NCI-H460 (cell line): Measurements from ENCODE around the gene ABCG2. TPM values are rescaled to one million over a fixed set of nuclear protein-coding genes. Genes with fewer than 3 reads are reported as not detected.
"Not testable (repeated sequence)": the region's sequence is repeated elsewhere in the genome, so short reads cannot be mapped to it uniquely, and the experiment has no call there.

Source experiments
- DNase-seq: peaks from one replicate; pipeline ENCODE4 v3.0.0-alpha.2; 2016; ENCODE audit warnings: low read depth; ENCODE audit errors: extremely low read depth
- total RNA-seq: library from RNA; depleted of rRNA; stranded (reverse); fragments of >200 nt; shearing (Covaris generic); gene quantifications from 2 replicates; pipeline ENCODE4 v1.2.3, GENCODE V29; 2014

Gene ABCG2
- total RNA-seq, 1 experiment from 2014 or later: 41.7 TPM

DNA sequence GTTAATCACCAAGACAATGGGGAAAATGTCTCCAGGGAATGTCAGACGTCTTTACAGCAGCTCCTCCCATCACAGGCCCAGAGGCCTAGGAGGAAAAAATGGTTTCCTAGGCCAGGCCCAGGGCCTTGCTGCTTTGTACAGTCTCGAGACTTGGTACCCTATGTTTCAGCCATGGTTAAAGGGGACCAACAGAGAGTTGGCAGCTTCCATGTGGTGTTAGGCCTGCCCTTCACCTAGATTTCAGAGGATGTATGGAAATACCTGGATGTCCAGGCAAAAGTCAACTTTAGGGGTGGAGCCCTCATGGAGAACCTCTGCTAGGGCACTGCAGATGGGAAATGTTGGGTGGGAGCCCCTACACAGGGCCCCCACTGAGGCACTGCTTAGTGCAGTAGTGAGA is 38.5 kb downstream of the ABCG2 start:
- DNase-seq: no peak

DNA sequence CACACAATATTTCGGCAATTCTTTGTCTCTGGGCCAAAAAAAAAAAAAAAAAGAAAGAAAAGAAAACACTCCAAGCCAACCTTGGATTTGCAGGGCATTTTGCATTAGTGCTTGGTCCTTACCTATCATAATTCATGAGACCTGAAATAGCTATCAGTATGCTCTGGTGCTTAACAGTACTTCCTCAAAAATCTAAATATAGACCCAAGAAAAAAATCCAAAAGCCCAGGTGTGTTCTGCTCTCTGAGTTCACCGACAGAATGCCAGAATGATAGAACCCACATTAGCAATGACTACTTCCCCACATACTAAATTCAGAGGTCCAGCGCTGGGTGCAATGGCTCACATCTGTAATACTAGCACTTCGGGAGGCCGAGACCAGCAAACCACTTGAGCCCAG is 42.9 kb downstream of the ABCG2 start:
- DNase-seq: no peak

DNA sequence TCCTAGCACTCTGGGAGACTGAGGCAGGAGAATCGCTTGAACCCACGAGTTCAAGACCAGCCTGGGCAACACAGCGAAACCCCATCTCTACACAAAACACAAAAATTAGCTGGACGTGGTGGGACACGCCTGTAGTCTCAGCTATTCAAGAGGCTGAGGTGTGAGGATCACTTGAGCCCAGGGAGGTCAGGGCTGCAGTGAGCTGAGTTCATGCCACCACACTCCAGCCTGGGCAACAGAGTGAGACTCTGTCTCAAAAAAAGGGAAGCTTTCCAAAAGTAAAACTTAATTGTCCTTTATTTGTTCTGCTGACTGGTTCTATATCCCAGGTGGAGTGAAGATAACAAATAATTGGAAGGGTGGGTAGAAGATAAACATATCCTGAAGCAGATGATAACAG is 45.6 kb downstream of the ABCG2 start:
- no peak for DNase-seq

DNA sequence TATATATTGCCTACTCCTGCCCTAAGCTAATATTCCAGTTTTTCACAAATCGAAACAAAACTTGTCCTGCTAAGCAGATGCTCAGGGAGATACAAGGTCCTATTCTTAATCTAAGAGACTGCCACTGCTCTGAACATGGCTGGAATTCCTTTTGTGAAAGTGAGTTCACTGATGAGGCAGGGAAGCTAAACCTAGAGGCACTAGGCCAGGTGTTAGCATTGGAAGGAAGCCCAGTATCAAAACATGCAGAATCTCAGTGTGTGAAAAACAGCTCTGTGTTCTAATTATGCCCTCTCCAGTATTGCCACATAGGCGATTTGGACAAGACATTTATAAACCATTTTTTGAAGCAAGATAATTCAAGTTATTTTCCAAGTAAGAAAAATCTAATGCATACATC is 47.6 kb downstream of the ABCG2 start:
- no peak for DNase-seq

DNA sequence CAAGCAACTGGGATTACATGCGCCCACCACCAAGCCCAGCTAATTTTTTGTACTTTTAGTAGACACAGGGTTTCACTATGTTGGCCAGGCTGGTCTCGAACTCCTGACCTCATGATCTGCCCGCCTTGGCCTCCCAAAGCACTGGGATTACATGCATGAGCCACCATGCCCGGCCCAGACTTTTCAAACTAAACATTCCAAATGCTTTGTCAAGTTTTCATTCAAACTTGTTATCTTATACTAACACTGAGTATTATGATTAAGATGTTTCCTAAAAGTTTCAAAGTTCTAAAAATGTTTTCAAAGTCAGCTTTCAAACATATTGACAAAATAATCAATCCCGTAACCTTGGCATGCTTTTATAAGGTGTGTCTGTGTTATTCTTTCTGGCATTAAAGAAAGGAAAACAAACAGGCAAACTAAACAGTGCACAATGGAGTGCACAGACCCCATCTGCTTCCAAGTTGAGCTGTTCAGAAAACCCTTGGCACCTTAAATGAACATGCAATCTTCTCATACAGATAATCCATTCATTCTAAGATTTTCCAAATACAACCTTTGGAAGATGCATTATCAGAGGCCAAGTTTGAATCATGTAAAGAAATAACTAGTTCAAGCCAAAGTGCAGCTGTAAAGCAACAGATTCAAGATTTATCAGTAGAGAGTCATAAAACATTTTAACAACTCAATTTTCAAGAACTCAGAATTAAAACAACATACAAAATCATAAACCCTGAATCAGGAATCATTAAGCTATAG is 49.1 kb downstream of the ABCG2 start:
- no peak for DNase-seq

DNA sequence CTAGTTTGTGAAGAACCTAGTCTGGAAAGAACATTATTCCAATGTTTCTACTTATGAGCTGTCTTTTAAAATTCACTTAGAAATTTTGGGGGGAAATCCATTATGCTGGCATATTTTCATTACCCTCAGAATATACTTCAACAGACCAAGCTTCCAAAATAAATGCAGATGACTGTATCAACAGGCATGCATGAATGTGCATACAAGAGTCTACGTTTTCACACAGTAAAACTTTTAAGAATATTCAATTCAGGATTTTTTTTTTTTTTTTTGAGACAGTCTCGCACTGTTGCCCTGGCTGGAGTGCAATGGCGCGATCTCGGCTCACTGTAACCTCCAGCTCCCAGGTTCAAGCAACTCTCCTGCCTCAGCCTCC is 49.7 kb downstream of the ABCG2 start:
- DNase-seq: no peak

DNA sequence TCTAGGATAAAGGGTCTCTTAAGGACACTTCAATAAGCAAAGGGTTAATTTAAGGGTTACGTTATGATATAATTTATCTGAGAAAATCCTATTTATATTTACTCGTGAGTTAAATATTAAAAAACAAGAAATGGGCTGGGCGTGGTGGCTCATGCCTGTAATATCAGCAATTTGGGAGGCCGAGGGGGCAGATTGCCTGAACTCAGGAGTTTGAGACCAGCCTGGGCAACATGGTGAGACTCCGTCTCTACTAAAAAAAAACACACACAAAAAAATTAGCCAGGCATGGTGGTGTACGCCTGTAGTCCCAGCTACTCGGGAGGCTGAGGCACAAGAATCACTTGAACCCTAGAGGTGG is 50.4 kb downstream of the ABCG2 start:
- not testable (repeated sequence) for DNase-seq

DNA sequence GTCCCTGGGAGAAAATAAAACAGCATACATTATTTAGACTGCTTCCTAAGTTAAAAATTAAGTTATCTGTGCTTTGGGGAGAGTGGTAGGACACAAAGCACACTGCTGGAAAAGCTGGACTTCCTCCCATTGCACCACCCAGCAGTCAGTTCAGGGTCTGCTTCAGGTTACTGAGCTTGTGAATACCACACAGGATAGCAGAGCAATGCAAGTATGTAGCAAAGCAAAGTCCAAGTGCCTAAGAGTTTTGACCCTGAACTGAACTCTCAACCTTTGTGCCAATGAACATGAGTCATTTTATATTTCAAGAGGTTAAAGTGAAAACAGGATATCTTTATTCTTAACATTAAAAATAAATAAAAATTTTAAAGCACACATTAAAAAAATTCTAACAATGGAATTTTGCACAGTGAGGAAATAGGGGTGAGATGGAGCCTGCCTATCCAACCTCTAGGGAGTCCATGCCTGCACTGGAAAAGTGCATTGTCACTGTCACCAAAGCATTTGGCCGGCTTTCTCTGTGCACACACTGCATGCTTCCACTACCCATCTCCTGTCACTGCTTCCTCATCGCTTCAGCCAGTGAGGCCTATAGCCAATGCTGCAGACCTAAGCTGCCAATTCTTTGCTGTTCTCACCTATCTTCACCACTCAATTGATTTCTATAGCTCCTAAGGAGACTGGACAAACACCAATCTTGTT is 50.9 kb downstream of the ABCG2 start:
- peak; percentile 76 for DNase-seq

DNA sequence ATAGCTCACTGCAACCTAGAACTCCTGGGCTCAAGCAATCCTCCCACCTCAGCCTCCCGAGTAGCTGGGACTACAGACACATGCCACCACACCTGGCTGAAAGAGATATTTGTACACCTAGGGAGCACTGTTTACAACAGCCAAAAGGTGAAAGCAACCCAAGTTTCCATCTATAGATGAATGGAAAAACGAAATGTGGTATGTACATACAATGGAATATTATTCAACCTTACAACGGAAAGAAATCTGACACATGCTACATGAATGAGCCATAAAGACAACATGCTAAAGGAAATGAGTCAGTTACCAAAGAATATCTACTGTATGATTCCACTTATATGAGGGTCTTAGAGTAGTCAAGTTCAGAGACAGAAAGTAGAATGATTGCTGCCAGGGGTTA is 52.2 kb downstream of the ABCG2 start:
- DNase-seq: peak; percentile 67

DNA sequence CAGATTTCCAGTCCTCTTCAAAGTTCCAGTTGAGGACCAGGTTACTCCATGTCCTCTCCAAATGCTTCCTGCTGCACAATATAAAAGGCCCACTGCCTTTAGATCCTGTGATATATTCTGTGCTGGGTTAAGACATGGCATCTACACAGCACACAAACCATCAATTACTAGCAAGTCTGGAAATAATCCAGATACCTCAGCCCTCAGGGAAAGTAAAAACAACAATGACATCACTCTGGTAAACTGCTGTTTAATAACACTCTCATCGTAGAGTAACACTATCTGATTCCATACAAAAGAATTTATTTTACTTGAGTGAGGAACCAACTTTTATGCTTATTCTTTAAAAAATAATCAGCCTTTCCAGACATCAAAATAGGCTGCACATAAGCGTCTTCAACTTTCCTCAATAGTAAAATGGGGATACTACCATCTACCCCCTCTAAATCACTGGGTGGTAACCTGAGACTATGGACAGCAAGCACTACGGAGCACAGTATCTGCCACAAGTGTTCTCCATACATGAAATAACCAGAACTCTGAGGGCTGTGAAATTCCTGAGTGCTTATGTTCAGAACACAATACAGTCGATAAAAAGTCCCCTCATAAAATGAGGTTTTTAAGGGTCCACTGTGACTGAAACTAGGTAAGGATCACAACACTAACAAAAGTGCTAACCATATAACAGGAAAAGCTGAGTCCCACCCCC is 53.4 kb downstream of the ABCG2 start:
- peak; percentile 60 for DNase-seq

DNA sequence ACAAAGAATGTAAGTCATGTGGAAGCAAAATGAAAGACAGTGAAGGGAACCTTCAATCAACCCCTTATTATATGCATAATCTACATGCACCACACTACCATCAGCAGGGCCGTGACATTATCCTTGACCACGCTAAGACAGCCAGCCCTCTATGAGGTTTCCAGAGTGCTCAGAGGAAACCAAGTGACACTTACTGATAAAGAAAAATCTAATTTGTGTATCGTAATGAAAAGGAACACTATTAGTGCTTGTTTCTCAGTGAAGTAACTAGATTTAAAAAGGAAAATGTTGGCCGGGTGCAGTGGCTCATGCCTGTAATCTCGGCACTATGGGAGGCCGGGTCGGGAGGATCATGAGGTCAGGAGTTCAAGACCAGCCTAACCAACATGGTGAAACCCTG is 56.4 kb downstream of the ABCG2 start:
- DNase-seq: no peak

DNA sequence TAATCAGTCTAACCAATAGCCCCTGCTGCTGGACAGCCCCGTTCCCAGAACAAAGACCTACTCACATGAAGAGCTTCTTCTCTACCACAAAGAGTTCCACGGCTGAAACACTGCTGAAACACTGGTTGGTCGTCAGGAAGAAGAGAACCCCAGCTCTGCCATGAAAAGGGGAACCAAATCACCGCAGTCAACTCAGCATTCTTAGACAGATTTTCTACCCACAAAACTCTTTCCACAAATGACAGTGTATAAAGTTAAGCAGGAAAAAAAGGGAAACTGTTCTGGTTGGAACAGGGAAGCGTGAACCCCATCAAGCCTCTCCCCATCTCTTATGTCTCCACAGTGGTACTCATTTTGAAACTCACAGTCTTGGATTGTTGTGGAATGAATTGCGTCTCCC is 57.3 kb downstream of the ABCG2 start:
- no peak for DNase-seq

DNA sequence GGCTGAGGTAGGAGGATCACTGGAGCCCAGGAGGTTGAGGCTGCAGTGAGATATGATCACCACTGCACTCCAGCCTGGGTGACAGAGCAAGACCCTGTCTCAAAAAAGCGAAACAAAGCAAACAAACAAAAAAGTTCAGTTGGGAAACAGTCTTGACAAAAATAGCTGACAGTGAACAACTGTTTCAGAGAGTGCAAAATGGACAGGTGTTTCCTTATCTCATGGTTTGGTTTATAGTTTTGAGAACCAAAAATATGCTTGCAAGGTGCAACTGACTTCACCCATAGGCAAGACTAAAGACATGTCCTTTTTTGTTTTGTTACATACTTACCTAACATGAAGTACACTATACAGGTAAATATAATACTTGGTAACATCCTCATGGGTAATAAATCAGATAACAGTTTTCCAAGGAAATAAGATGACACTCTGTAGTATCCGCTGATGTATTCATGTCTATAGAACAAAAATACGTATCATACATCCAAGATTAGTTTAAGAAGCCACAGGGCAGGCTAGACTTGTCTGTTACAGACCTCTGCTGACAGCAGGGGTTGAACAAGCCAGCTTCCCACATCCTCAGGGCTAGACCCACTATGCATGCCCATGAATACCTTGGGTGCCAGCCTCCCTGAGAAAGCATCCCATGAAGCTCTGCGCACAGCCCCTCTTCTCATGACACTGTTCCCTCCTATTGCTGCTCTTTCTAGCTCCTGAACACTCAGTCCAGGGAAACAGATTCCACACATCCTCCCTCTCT is 59.3 kb downstream of the ABCG2 start:
- no peak for DNase-seq

DNA sequence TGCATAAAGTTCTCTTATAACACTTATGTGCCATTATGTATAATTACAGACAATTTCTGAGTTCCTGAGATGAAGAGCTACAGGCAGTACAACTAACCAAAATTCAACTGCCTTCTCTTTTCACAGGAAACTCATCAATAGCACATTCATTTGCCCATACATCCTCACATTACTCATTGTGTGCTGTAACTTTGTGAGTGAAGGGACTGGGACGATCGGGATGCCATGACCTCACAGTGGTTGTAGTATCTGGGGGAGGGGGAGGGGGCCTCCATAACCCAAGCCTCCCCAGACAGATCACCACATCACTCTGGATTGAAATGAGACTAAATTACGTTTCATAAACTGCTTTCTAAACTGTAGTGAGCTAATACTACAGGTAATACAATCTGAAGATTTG is 60.7 kb downstream of the ABCG2 start:
- no peak for DNase-seq

DNA sequence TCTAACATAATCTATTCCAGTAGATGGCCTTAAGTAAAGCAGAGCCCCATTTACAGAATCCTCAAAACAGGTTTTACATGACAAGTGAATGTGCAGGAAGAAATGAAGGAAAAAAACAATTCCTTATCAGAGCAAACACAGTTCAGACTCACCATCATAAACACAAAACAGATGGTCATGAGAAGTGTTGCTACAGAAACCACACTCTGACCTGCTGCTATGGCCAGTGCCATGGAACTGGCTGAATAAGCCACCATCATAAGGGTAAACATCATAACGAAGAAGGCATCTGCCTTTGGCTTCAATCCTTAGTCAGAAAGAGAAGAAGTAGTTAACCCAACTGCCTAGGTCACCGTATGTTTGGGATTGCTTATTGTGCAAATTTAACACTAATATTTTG is 61.1 kb downstream of the ABCG2 start:
- no peak for DNase-seq

DNA sequence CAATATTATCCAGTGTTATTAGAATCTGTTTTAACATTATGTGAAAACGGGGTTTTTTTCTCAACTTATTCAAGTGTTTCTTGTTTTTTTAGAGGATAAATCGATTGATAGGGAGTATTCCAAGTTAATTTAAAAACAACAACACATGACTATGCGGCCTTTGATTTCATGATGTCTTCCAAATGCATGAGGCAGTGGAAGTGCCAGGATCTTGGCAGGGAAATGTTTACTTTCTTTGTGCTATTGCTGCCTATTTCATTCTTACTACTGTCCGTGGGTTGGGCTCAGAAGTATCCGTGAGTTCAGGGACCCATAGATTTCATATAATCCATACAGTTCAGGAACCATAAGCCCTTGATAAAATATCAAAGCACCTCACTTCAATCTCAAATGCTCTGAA is 64.6 kb downstream of the ABCG2 start:
- DNase-seq: no peak

DNA sequence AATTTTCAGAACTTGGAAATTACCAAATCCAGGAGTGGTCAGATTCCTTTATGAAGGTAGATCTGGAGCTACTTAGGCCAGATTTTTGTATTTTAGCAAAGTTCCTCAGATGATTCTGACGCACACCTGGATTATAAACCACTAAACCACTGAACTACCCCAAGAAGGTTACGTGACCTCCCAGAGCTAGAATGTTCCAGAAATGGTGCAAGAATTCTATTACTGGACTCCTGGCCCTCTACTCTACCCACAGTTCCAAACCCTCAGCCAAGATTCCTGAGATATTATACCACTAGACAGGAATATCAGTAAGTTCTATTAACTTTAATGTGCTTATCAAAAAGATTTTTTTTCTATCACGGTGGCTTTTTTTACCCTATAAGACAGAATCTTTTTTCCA is 67.1 kb downstream of the ABCG2 start:
- no peak for DNase-seq

DNA sequence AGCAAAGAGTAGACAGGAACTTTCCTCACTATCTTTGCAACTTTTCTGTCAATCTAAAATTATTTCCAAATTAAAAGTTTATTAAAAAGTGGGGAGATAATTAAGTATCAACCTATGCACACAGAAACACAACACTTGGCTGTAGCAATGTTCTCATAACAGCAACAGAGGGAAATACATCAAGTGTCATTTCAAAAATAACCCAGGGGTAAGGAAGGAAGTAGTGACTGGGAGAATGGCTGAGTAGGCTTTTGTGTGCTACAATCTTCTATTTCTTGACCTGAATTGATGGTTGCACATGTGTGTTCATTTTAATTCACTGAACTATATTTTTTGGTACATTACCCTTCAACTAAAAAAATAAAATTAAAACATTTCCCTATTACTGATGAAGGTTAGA is 67.5 kb downstream of the ABCG2 start:
- DNase-seq: no peak

DNA sequence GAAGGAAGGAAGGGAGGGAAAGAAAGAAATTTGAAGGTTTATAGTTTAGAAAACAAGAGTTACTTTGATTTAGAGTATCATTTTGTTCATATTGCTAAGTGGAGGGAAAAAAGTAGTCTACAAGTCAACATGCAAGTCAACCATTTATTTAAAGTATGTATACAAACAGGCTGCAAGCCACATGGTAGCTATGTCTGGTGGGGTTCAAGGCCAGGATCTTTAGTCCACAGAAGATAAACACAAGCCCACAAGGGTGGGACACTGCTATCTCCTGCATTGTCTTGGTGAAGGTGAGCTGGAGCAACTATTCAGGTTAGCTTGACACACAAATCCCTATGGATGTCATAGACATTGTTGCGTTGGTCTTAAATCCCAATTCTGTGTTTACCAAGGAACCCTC is 71.4 kb downstream of the ABCG2 start:
- DNase-seq: no peak

DNA sequence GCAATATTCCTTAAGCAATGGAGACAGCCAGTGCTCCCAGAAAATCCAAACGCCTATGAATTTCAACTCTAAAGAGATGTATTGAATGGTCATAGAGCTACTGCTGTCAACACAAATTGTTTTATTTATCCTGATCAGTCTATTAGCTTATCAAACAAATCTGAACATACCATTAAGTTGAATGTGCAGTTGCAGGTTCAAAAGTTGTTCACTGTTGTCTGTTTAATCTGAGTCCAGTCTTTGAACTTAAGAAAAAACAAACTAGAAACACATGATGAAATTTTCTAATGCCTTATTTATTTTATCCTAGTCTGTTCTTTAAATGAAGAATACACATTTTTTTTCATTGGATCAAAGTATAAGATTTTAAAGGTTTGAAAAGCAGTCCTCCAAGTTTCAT is 77.8 kb downstream of the ABCG2 start:
- no peak for DNase-seq

DNA sequence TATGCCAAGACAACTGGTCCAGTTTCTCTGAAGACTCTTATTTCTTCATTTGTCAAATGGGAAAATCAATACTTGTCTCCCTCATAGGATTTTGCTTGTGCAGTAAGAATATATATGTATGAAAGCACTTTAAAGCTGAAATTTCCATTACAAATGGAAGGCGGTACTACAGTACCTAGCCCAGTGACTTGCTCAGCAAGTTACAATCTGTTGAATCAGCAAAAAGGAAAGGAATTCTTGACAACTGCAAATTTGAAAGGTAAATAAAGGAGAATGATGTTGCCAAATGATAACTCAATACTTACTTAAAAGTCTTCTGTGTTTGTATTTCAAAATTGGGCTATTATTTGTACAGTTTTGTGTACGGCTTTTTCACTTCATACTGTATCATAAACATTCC is 79.9 kb downstream of the ABCG2 start:
- DNase-seq: no peak
